ENCODE results near the gene WDR86. TPM values are rescaled to one million over a fixed set of nuclear protein-coding genes. Genes with fewer than 3 reads are reported as not detected.

The WDR86 gene
- polyA plus RNA-seq, 1 experiment, result 0.04 TPM

- peaks cover 8% of the 10 kb centered on the region for H3K27me3 ChIP-seq (ENCODE audit: control insufficient read depth, insufficient read depth, low read length)
- POLR2A ChIA-PET, result no interaction called here
- TF ChIP-seq CTCF (IDR thresholded peaks at IDR 0.05; ENCODE audit: insufficient read depth, low read depth, low read length), result no peak
- CTCF ChIA-PET, result interaction anchor here (0.9 to 1.7 kb wide), 5 partner anchors 18 to 83 kb away, joined by 3 to 6 read pairs (median 4); no protein-coding TSS in a partner anchor
- no peaks in the 10 kb centered on the region for H3K36me3 ChIP-seq (ENCODE audit: control insufficient read depth, insufficient read depth, low read length)
- no peak for DNase-seq (ENCODE audit: low read depth)
- no peak overlapping the region for H3K4me3 ChIP-seq (ENCODE audit: low read depth, low read length)
Measured at GRCh38 chr7:151398446-151399304, 11.2 kb downstream of the WDR86 start.

GRCh38 chr7:151397026-151397425, 12.8 kb downstream of the WDR86 start:
- H3K4me3 ChIP-seq (ENCODE audit: low read depth, low read length), result no peak overlapping the region
- H3K27me3 ChIP-seq (ENCODE audit: control insufficient read depth, insufficient read depth, low read length), result peaks cover 10% of the 10 kb centered on the region
- no peaks in the 10 kb centered on the region for H3K36me3 ChIP-seq (ENCODE audit: control insufficient read depth, insufficient read depth, low read length)
- ChIA-PET CTCF (no interaction called here), POLR2A (no interaction called here)
- no peak for TF ChIP-seq CTCF (IDR thresholded peaks at IDR 0.05; ENCODE audit: insufficient read depth, low read depth, low read length)
- no peak for DNase-seq (ENCODE audit: low read depth)

- ChIA-PET POLR2A (no interaction called here), CTCF (no interaction called here)
- no peak for TF ChIP-seq CTCF (IDR thresholded peaks at IDR 0.05; ENCODE audit: insufficient read depth, low read depth, low read length)
- peaks cover 10% of the 10 kb centered on the region for H3K27me3 ChIP-seq (ENCODE audit: control insufficient read depth, insufficient read depth, low read length)
- no peaks in the 10 kb centered on the region for H3K36me3 ChIP-seq (ENCODE audit: control insufficient read depth, insufficient read depth, low read length)
- no peak for DNase-seq (ENCODE audit: low read depth)
- no peak overlapping the region for H3K4me3 ChIP-seq (ENCODE audit: low read depth, low read length)
Measured at GRCh38 chr7:151396328-151396970, 13.4 kb downstream of the WDR86 start.

GRCh38 chr7:151395036-151395367, 14.8 kb downstream of the WDR86 start:
- Histone ChIP-seq H3K27me3 (ENCODE audit: control insufficient read depth, insufficient read depth, low read length) (peaks cover 8% of the 10 kb centered on the region; the same call in 1 of the 2 replicates), H3K4me3 (ENCODE audit: low read depth, low read length) (no peak overlapping the region), H3K36me3 (ENCODE audit: control insufficient read depth, insufficient read depth, low read length) (no peaks in the 10 kb centered on the region)
- no peak for TF ChIP-seq CTCF (IDR thresholded peaks at IDR 0.05; ENCODE audit: insufficient read depth, low read depth, low read length)
- DNase-seq (ENCODE audit: low read depth), result no peak
- POLR2A ChIA-PET, result no interaction called here
- CTCF ChIA-PET, result no interaction called here
